Activated T-cell treated with anti-CD3 and anti-CD28 coated beads, Interleukin-2, amount 50 U/mL, for 4 hours (primary cell): ENCODE data around the gene DENND2A. TPM values are rescaled to one million over a fixed set of nuclear protein-coding genes. Genes with fewer than 3 reads are reported as not detected.
A peak's percentile ranks its signal among the peaks of the same experiment; 100 is the strongest.
"Not testable (repeated sequence)": the region's sequence is repeated elsewhere in the genome, so short reads cannot be mapped to it uniquely, and the experiment has no call there.

Source experiments
- ATAC-seq, 2 donors: fragments of 200-7000 bp; cut with Tn5 transposase; one replicate each; pipeline ENCODE4 v1.10.0; 2021
- DNase-seq: peaks from one replicate; pipeline ENCODE4 v3.0.0-alpha.2; 2020
- H3K27me3 Mint-ChIP-seq: one replicate; pipeline ENCODE4 v1.8.0; 2021; ENCODE audit warnings: low read depth, mixed read lengths
- H3K36me3 Mint-ChIP-seq: one replicate; pipeline ENCODE4 v1.8.0; 2022; ENCODE audit warnings: mixed read lengths; ENCODE audit not compliant: insufficient read depth
- H3K4me1 Mint-ChIP-seq: one replicate; pipeline ENCODE4 v1.8.0; 2021; ENCODE audit warnings: low read depth, mixed read lengths
- H3K4me3 Mint-ChIP-seq: one replicate; pipeline ENCODE4 v1.8.0; 2021; ENCODE audit warnings: mild to moderate bottlenecking, moderate library complexity, mixed read lengths
- H3K9me3 Mint-ChIP-seq: one replicate; pipeline ENCODE4 v1.8.0; 2021; ENCODE audit warnings: mixed read lengths
- total RNA-seq, 3 donors: library from RNA; stranded (reverse); gene quantifications; one replicate each; pipeline ENCODE4 v1.2.1, GENCODE V29; 2021

The DENND2A gene
- total RNA-seq, 3 donors from 2014 or later: not detected

GRCh38 chr7:140645166-140645900, 4.7 kb upstream of the DENND2A start:
- DNase-seq: no peak

GRCh38 chr7:140644761-140645160, 4.1 kb upstream of the DENND2A start:
- Mint-ChIP-seq H3K4me1 (peaks cover 15% of the 10 kb centered on the region), H3K27me3 (peaks cover 36% of the 10 kb centered on the region)
- H3K36me3 Mint-ChIP-seq, H3K4me3 Mint-ChIP-seq, DNase-seq, ATAC-seq, H3K9me3 Mint-ChIP-seq: not testable (repeated sequence)

More at GRCh38 chr7:140645166-140645900, 4.7 kb upstream of the DENND2A start:
- Mint-ChIP-seq H3K27me3 (peaks cover 30% of the 10 kb centered on the region), H3K9me3 (no peaks in the 10 kb centered on the region), H3K4me1 (peaks cover 12% of the 10 kb centered on the region), H3K36me3 (no peaks in the 10 kb centered on the region), H3K4me3 (no peak overlapping the region)
- no peak for ATAC-seq

GRCh38 chr7:140643416-140643815, 2.8 kb upstream of the DENND2A start:
- ATAC-seq (no peak), DNase-seq (no peak)
- peaks cover 21% of the 10 kb centered on the region for H3K4me1 Mint-ChIP-seq
- no peaks in the 10 kb centered on the region for H3K9me3 Mint-ChIP-seq
- no peak overlapping the region for H3K4me3 Mint-ChIP-seq
- H3K36me3 Mint-ChIP-seq: no peaks in the 10 kb centered on the region
- H3K27me3 Mint-ChIP-seq: peaks cover 45% of the 10 kb centered on the region

DNA sequence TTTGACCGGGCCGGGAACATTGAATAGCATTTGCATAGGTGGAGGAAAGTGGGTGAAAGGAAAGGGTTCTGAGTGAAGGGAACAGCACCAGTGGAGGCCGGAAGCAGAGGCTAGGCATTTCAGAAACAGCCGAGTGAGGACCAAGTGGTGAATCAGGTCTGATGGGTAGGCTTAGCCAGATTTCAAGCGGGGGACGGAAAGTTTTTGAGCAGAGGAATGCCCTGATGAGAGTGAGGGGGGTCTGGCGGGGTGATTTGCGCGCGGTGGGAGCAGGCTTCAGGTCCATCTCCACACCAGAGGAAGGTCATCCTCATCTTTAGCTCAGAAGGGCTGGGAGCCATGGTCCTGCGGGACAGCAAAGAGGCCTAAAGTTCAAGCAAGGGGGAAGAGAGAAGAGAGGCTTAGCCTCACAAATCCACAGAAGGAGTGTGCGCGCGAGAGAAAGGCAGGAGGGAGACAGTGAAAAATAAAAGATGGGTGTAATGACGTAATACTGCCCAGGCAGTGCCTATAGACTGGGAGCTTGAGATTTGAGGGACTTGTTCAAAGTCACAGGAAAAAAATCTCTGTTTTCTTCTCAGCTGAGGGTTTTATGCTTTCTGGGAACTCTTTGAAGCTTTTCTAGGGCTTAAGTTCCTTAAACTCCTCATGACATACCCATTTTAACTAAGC, 1.0 kb upstream of the DENND2A start:
- Mint-ChIP-seq H3K9me3 (no peaks in the 10 kb centered on the region), H3K4me3 (peak overlapping the region; percentile 41), H3K4me1 (peaks cover 17% of the 10 kb centered on the region), H3K27me3 (peaks cover 62% of the 10 kb centered on the region), H3K36me3 (no peaks in the 10 kb centered on the region)
- ATAC-seq (no peak), DNase-seq (no peak)

- Mint-ChIP-seq H3K36me3 (no peaks in the 10 kb centered on the region), H3K9me3 (no peaks in the 10 kb centered on the region), H3K27me3 (peaks cover 68% of the 10 kb centered on the region), H3K4me3 (peak overlapping the region; percentile 85), H3K4me1 (peaks cover 17% of the 10 kb centered on the region)
- DNase-seq (no peak), ATAC-seq (peak; percentile 49 to 53)
Measured at GRCh38 chr7:140640060-140640637, 464 bp downstream of the DENND2A start.

DNA sequence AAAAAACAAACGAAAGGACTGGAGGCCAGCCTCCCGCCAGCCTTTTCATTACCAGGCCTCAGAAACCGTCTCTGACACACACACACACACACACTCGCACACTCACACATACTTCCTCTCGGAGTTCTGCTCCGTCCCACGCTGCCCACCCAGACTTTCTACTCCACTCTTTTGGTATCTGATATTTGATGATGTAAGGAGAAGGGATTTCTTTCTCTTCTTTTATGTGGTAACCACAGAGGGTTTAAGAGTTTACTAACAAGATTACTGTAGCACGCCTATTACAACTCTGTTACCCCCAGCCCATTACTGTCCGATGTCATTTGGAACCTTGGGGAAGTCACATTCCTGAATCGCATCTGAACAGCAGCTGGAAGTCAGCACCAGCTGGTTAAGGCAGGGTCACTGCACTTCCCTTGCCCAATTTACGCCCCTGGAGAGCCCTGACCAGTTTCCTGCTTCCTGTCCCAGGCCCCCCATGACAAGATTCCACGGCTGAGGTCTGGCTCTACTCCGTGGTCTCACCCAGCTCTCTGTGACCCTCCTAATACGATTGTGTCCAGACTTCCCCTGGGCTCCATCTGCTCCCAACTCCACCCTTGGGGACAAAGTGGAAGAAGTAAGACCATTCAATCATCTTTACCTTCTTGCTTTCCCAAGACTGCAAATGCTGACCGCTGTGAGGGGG, 1.1 kb downstream of the DENND2A start:
- Mint-ChIP-seq H3K9me3 (no peaks in the 10 kb centered on the region), H3K27me3 (peaks cover 65% of the 10 kb centered on the region), H3K4me3 (peak overlapping the region; percentile 85), H3K4me1 (peaks cover 17% of the 10 kb centered on the region), H3K36me3 (no peaks in the 10 kb centered on the region)
- DNase-seq (no peak), ATAC-seq (peak; percentile 20 to 38)

DNA sequence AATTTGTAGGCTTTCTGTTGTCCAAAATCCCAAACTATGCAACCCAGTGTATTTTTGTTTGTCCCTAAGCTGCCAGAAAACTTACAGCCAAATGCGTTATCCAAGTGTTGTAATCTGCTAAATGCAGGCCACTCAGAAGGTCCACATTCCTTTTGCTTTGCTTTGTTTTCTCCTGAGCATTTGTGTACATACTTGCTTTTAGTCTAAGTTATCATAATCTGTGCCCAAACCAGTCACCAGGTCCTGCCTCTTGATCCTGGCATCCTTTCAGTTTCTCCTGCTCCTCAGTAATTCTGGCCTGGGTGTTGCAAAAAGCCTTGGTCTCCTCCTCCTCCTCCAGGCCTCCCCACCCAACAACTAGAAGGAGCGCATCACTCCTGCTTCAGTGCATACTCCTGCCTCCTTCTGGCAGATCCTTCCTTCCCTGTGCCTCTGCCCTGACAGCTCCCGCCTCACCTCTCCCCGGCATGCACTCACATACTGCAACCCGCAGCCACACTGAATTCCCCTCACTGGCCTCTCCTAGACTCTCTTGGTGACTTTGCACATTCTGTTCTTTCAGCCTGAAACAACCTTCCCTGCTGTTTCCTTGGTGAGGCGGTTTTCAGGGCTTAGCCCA, 2.3 kb downstream of the DENND2A start:
- H3K27me3 Mint-ChIP-seq: peaks cover 61% of the 10 kb centered on the region
- peaks cover 17% of the 10 kb centered on the region for H3K4me1 Mint-ChIP-seq
- H3K9me3 Mint-ChIP-seq: no peaks in the 10 kb centered on the region
- ATAC-seq: no peak
- DNase-seq: no peak
- no peaks in the 10 kb centered on the region for H3K36me3 Mint-ChIP-seq
- H3K4me3 Mint-ChIP-seq: no peak overlapping the region

DNA sequence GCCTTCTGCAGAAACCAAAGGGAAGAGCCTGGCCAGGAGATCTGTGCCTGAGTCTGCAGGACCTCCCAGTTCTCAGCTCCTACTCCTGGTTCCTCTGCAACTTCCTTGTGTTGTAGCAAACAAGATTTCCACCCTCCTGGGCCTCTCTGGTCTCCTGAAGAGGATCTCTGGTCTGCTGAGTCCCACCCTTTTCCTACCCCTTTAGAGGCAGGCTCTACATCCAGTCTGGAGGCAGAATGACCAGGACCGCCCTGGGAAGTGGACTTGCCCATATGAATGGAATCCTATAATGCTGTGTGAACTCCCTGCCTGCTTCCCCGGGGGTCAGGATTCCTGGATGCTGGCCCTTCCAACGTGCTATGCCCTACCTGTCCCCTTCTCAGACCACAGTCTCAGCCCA, 3.2 kb downstream of the DENND2A start:
- H3K4me1 Mint-ChIP-seq: peaks cover 17% of the 10 kb centered on the region
- DNase-seq (no peak), ATAC-seq (no peak)
- no peaks in the 10 kb centered on the region for H3K36me3 Mint-ChIP-seq
- H3K4me3 Mint-ChIP-seq: no peak overlapping the region
- no peaks in the 10 kb centered on the region for H3K9me3 Mint-ChIP-seq
- H3K27me3 Mint-ChIP-seq: peaks cover 59% of the 10 kb centered on the region

- Mint-ChIP-seq H3K36me3 (no peaks in the 10 kb centered on the region), H3K9me3 (no peaks in the 10 kb centered on the region), H3K27me3 (peaks cover 47% of the 10 kb centered on the region), H3K4me1 (peaks cover 9% of the 10 kb centered on the region), H3K4me3 (no peak overlapping the region)
- no peak for DNase-seq
- ATAC-seq: no peak
Measured at GRCh38 chr7:140635816-140636215, 4.8 kb downstream of the DENND2A start.

DNA sequence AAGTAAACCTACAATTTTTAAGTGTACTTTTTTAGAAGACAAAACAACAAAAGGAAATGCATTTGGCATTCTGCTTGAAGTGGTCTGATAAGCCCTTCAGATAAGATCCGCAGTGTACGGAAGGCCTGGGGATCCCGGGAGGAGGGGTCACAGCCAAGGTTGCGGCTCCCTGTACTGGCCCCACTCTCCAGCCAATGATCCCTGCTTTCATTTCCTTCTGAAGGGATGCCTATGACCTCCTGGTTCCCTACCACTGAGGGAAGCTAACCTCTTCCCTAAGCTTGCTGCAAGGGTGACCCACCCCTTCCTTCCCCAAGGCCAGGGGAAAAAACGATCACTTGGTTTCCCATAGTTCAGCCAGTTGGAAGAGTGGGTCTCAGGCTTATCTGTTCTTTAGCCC, 5.3 kb downstream of the DENND2A start:
- no peak for ATAC-seq
- H3K9me3 Mint-ChIP-seq: no peaks in the 10 kb centered on the region

GRCh38 chr7:140631602-140632001, 9.0 kb downstream of the DENND2A start:
- no peak overlapping the region for H3K4me3 Mint-ChIP-seq
- DNase-seq (no peak), ATAC-seq (no peak)
- H3K4me1 Mint-ChIP-seq: no peaks in the 10 kb centered on the region
- peaks cover 13% of the 10 kb centered on the region for H3K27me3 Mint-ChIP-seq
- H3K36me3 Mint-ChIP-seq: no peaks in the 10 kb centered on the region
- H3K9me3 Mint-ChIP-seq: no peaks in the 10 kb centered on the region

More for the DNA sequence above, 5.3 kb downstream of the DENND2A start:
- Mint-ChIP-seq H3K4me1 (peaks cover 9% of the 10 kb centered on the region), H3K4me3 (no peak overlapping the region), H3K36me3 (no peaks in the 10 kb centered on the region), H3K27me3 (peaks cover 47% of the 10 kb centered on the region)
- no peak for DNase-seq

DNA sequence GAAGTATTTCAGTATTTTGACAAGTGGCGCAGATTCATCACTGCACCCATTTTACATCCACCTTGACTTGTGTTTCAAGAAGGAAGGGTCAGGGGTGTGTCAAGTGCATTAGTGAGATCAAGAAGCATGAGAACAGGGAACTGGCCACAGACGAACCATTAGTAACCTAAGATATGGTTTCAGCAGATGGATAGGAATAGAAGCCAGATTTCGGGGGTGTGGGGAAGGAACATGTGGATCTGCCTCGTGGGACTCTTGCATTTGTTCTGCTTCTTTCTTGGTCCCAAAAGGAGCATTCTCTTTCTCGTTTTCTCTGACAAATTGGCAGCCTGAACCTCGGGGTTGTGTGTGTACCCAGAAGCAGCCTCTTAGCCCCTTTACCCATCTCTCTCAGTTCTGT, 9.6 kb downstream of the DENND2A start:
- H3K27me3 Mint-ChIP-seq: peaks cover 9% of the 10 kb centered on the region
- DNase-seq: no peak
- no peak for ATAC-seq
- no peaks in the 10 kb centered on the region for H3K4me1 Mint-ChIP-seq
- H3K4me3 Mint-ChIP-seq: no peak overlapping the region
- no peaks in the 10 kb centered on the region for H3K36me3 Mint-ChIP-seq
- no peaks in the 10 kb centered on the region for H3K9me3 Mint-ChIP-seq

- Mint-ChIP-seq H3K36me3 (no peaks in the 10 kb centered on the region), H3K9me3 (no peaks in the 10 kb centered on the region), H3K4me3 (no peak overlapping the region), H3K27me3 (peaks cover 1% of the 10 kb centered on the region), H3K4me1 (no peaks in the 10 kb centered on the region)
- DNase-seq (no peak), ATAC-seq (no peak)
Measured at GRCh38 chr7:140625908-140626868, 14.4 kb downstream of the DENND2A start.
